Lower leg skin (tissue), 3 donors: ENCODE measurements around the gene NRG3.

Experiments used
- POLR2A ChIP-seq, 2 donors: fragments of 450-650 bp; IDR thresholded peaks; one replicate each; pipeline ENCODE4 v1.6.1; 2016 to 2017; ENCODE audit warnings: antibody characterized with exemption in 2 of 2, mild to moderate bottlenecking in 1 of 2, moderate library complexity in 1 of 2
- TF ChIP-seq, protein P1 (sequence below), 3 donors: fragments of 450-650 bp; IDR thresholded peaks; one replicate each; pipeline ENCODE4 v1.5.1; 2016; ENCODE audit warnings: antibody characterized with exemption in 3 of 3, mild to moderate bottlenecking in 3 of 3, moderate library complexity in 2 of 3

DNA sequence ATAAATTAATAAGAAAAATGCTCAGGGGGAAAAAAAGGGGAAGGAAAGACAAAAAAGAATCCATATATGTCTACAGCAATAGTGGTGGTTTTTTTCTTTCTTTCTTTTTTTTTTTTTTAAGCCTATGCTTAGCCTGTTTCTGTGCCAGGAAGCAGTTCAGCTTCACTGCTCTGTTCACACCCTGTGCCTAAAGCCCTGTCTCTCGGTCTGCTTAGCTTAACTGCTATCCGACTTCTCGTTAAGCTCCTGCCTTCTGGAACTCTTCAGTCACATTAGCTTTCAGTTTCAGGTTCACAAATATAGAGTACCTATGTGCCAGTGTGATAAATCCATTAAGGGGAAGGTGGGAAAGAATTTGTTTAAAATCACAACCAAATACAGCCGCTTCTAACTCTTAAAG lies 26.5 kb upstream of the NRG3 start:
- TF ChIP-seq, protein P1, sequence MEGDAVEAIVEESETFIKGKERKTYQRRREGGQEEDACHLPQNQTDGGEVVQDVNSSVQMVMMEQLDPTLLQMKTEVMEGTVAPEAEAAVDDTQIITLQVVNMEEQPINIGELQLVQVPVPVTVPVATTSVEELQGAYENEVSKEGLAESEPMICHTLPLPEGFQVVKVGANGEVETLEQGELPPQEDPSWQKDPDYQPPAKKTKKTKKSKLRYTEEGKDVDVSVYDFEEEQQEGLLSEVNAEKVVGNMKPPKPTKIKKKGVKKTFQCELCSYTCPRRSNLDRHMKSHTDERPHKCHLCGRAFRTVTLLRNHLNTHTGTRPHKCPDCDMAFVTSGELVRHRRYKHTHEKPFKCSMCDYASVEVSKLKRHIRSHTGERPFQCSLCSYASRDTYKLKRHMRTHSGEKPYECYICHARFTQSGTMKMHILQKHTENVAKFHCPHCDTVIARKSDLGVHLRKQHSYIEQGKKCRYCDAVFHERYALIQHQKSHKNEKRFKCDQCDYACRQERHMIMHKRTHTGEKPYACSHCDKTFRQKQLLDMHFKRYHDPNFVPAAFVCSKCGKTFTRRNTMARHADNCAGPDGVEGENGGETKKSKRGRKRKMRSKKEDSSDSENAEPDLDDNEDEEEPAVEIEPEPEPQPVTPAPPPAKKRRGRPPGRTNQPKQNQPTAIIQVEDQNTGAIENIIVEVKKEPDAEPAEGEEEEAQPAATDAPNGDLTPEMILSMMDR (IDR thresholded peaks at IDR 0.05) = no peak
- TF ChIP-seq POLR2A (IDR thresholded peaks at IDR 0.05) = no peak
